T-helper 2 cell treated with Interferon-gamma antibody and Interleukin-4, amounts not matched to agents 5 μg/mL and 100 μg/mL, for 36 hours (primary cell): Measurements from ENCODE around the gene CD99.
"Not testable (repeated sequence)": the region's sequence is repeated elsewhere in the genome, so short reads cannot be mapped to it uniquely, and the experiment has no call there.

Source experiments
- DNase-seq: peaks from one replicate; pipeline ENCODE4 v3.0.0; 2021; ENCODE audit warnings: low spot score
- H3K27ac Mint-ChIP-seq: one replicate; pipeline ENCODE4 v1.8.0; 2021; ENCODE audit warnings: mild to moderate bottlenecking, mixed read lengths
- H3K27me3 Mint-ChIP-seq: one replicate; pipeline ENCODE4 v1.8.0; 2021; ENCODE audit warnings: low read depth, mixed read lengths
- H3K36me3 Mint-ChIP-seq: one replicate; pipeline ENCODE4 v1.8.0; 2021; ENCODE audit warnings: low read depth, mixed read lengths
- H3K4me1 Mint-ChIP-seq: one replicate; pipeline ENCODE4 v1.8.0; 2021; ENCODE audit warnings: low read depth, mixed read lengths
- H3K4me3 Mint-ChIP-seq: one replicate; pipeline ENCODE4 v1.8.0; 2022; ENCODE audit warnings: mild to moderate bottlenecking, moderate library complexity, mixed read lengths
- H3K9me3 Mint-ChIP-seq: one replicate; pipeline ENCODE4 v1.8.0; 2021; ENCODE audit warnings: mixed read lengths

Gene CD99

DNA sequence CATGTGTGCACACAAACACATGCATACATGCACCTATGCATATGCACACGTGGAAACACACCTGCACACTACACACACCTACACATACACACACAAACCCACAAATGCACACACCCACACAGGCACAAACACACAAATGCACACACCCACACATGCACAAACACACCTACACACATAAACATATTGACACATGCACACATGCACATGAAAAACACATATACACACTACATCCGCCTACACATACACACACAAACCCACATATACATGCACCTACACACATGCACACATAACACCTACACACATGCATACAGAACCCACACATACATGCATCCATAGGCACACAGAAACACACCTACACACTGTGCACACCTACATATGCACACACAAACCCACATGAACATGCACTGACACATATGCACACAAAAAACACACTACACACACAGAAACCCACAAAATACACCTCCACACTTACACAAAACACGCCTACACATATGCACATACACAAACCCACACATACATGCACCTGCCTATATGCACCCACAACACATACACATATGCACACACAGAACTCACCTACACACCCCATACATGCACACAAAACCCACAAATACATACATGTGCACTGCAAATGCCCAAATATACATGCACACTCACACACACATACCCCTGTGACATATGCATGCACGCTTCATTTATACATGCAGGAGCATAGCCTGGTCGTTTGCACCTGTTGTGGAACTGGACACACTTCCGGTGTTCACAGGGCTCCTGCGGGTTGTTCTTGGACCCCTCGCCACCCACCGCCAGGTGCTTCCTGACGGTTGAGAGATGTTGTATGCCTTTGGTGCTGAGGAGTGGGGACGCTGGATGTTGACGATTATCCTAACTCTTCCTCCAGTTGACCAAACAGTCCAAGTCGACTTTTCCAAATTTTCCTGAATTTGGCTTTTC is 22.1 kb downstream of the CD99 start:
- Mint-ChIP-seq H3K27me3 (no peaks in the 10 kb centered on the region), H3K27ac (no peak overlapping the region), H3K9me3 (no peaks in the 10 kb centered on the region), H3K4me1 (peaks cover 65% of the 10 kb centered on the region), H3K4me3 (no peak overlapping the region), H3K36me3 (peaks cover 58% of the 10 kb centered on the region)
- no peak for DNase-seq

DNA sequence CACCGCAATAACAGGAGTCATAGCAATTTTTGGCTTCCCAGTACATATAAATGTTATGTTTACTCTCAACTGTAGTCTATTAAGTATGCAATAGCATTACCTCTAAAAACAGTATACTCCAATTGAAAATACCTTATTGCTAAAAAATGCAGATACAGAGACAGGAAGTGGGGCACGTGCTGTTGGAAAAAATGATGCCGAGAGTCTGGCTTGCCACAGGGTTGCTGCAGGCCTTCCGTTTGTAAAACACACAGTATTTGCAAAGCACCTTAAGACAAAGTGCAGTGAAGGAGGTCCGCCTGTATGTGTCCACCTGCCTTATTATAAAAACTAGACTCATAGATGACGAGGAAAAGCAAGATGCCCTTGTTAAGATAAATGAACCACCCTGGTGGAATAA is 23.5 kb downstream of the CD99 start:
- peaks cover 60% of the 10 kb centered on the region for H3K36me3 Mint-ChIP-seq
- no peaks in the 10 kb centered on the region for H3K9me3 Mint-ChIP-seq
- no peaks in the 10 kb centered on the region for H3K27me3 Mint-ChIP-seq
- H3K4me1 Mint-ChIP-seq: peaks cover 51% of the 10 kb centered on the region
- no peak overlapping the region for H3K4me3 Mint-ChIP-seq
- peak overlapping the region; percentile 62 for H3K27ac Mint-ChIP-seq
- peak; percentile 41 for DNase-seq

DNA sequence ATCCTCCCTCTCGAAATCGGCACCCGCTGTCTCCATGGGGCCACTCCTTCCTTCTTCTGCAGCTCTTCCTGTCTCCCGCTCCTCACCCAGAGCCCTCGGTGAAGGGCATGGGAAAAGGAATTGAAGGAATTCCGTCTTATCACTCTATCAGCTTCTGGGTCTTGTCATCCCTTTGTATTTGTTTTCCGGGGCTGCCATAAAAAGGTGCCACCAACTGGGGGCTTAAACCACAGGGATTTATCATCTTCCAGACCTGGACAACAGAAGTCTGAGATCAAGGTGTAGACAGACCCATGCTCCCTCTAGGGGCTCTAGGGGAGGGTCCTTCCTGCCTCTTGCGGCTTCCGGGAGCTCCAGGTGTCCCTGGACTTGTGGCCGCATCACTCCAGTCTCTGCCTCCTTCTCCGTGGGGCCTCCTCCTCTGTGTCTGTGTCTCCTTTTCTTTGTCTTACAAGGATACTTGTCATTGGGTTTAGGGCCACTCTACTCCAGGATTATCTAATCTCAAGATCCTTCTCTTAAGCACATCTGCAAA is 24.0 kb downstream of the CD99 start:
- H3K4me3 Mint-ChIP-seq: peak overlapping the region; percentile 3
- H3K27me3 Mint-ChIP-seq: no peaks in the 10 kb centered on the region
- no peaks in the 10 kb centered on the region for H3K9me3 Mint-ChIP-seq
- peaks cover 46% of the 10 kb centered on the region for H3K4me1 Mint-ChIP-seq
- H3K36me3 Mint-ChIP-seq: peaks cover 65% of the 10 kb centered on the region
- DNase-seq: no peak
- peak overlapping the region; percentile 62 for H3K27ac Mint-ChIP-seq

DNA sequence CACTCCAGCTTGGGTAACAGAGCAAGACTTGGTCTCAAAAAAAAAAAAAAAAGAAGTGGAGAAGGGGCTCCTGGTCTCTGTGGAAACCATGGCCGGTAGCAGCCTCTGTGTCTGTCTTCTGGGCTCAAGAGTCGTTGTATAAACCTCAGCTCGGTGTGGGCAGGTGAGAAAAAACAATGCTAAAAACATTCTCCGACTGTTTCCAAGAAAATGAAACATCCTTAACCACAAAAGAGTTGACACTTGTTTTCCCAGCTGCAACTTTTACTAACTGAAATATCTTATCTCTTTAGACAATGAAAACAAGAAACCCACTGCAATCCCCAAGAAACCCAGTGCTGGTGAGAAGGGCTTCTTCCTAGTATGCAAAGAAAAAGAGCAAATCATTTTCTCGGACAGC is 26.2 kb downstream of the CD99 start:
- peaks cover 33% of the 10 kb centered on the region for H3K4me1 Mint-ChIP-seq
- H3K9me3 Mint-ChIP-seq: no peaks in the 10 kb centered on the region
- H3K27ac Mint-ChIP-seq: peak overlapping the region; percentile 62
- no peaks in the 10 kb centered on the region for H3K27me3 Mint-ChIP-seq
- peak overlapping the region; percentile 39 for H3K4me3 Mint-ChIP-seq
- H3K36me3 Mint-ChIP-seq: peaks cover 73% of the 10 kb centered on the region
- peak; percentile 40 for DNase-seq

DNA sequence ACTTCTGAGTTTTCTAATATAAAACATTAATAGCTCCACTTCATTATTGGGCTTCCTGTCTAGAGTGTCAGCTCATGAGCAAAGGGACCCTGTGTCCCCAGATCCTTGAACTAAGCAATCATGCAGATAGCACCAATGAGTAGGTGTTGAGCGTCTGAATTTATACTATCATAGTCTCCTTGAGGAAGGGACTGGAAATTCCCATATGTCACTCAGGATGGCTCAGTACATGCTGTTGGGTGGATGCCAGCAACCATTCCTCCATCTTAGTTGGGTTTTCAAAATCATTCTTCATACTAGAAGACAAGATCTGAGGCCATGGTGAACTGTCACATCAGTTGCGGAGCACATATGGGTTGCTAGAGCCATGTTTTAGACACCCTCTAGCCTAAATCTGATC is 27.7 kb downstream of the CD99 start:
- Mint-ChIP-seq H3K4me3 (no peak overlapping the region), H3K36me3 (peaks cover 84% of the 10 kb centered on the region), H3K9me3 (no peaks in the 10 kb centered on the region), H3K4me1 (peaks cover 31% of the 10 kb centered on the region), H3K27ac (no peak overlapping the region), H3K27me3 (no peaks in the 10 kb centered on the region)
- DNase-seq: no peak

DNA sequence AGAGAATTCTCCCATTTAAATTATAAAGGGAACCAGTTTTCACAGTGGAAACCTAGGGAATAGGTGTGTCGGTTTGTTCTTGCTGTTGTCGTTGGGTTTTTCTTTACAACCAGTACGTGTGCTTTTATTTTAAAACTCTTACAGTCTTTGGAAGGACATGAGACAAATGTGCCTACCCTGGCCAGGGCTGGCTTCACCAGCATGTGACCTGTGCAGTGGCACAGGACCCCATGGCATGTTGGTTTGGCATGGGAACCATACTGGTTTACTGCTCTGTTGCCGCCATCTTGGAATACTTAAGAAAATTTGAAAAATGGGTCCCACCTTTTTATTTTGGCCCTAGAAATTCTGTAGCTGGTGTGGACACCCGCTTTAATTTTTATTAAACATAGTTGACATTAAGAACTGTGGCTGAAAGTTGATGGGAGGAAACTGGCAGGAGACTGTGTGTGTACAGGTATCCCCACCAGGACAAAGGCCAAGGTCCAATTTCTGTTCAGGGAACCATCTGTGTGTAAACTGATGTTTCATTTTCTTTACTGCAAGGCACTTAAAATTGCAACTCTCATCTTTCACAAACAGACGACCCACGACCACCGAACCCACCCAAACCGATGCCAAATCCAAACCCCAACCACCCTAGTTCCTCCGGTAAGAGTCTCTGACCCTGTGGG is 28.8 kb downstream of the CD99 start:
- no peak for DNase-seq
- no peak overlapping the region for H3K4me3 Mint-ChIP-seq
- H3K27ac Mint-ChIP-seq: no peak overlapping the region
- peaks cover 25% of the 10 kb centered on the region for H3K4me1 Mint-ChIP-seq
- H3K36me3 Mint-ChIP-seq: peaks cover 80% of the 10 kb centered on the region
- H3K27me3 Mint-ChIP-seq: no peaks in the 10 kb centered on the region
- H3K9me3 Mint-ChIP-seq: no peaks in the 10 kb centered on the region

DNA sequence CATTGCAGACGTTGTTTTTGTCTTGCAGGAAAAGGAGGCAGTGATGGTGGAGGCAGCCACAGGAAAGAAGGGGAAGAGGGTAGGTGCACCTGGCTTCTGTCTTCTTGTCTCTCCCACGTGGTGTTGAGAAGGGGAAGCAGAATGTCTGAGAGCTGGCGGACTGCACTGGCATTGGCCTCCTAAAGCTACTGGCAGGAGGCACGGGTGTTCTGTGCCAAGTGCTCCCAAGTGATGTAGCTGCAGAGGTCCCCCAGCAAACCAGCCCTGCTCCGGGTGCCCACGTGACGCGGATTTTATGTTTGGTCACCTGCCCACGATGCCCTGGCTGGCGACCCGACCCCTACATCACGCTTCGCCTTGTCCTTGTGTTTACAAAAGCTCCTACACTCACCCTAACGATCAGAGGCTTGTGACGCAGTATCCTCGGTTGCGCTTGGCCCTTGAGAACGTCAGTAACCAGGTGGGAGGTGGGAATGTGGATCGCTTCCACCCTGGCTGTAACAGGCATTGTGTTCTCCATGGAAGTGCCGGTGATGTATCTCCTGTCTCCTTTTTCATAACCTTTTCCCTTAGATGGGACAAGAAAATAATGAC is 32.3 kb downstream of the CD99 start:
- no peak overlapping the region for H3K27ac Mint-ChIP-seq
- peaks cover 69% of the 10 kb centered on the region for H3K36me3 Mint-ChIP-seq
- H3K4me3 Mint-ChIP-seq: no peak overlapping the region

DNA sequence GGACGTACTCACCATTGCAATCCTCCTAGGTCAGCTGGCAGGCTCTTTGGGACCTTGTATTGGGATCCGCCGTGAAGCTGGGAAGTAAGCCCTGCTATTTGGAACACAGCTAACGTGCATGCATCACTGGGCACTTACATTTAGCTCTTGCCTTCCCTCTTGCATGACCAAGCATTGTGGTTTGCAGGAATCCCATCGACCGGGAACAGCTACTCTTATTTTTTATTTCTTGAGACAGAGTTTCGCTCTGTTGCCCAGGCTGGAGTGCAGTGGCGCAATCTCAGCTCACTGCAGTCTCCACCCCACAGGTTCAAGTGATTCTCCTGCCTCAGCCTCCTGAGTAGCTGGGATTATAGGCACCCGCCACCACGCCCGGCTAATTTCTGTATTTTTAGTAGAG is 36.2 kb downstream of the CD99 start:
- not testable (repeated sequence) for H3K27ac Mint-ChIP-seq, H3K9me3 Mint-ChIP-seq
- H3K36me3 Mint-ChIP-seq: peaks cover 63% of the 10 kb centered on the region

More for the DNA sequence above, 32.3 kb downstream of the CD99 start:
- no peak for DNase-seq
- Mint-ChIP-seq H3K4me1 (no peaks in the 10 kb centered on the region), H3K9me3 (no peaks in the 10 kb centered on the region), H3K27me3 (no peaks in the 10 kb centered on the region)

DNA sequence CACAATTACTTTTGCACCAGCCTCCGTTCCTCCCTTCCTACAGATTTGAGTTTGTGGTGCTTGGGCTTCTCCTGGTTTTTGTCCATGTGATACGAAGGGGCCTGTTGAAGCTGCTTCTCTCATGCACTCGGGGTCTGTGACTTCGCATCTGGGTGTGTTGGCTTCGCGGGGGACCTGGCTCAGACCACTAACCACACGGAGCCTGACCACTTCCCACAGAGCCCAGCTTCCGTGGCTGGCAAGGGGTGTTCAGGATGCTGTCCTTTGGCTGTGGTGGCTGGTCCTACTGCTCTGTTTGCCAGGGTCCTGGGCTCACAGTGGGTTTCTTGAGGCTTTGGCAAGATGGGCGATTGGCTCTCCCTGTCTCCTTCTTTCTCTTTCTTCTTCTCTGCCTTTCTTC is 41.0 kb downstream of the CD99 start:
- Mint-ChIP-seq H3K4me3 (no peak overlapping the region), H3K27ac (peak overlapping the region; percentile 15), H3K36me3 (peaks cover 72% of the 10 kb centered on the region), H3K27me3 (no peaks in the 10 kb centered on the region), H3K9me3 (no peaks in the 10 kb centered on the region), H3K4me1 (no peaks in the 10 kb centered on the region)
- no peak for DNase-seq

More for the DNA sequence above, 36.2 kb downstream of the CD99 start:
- H3K27me3 Mint-ChIP-seq, H3K4me1 Mint-ChIP-seq, DNase-seq, H3K4me3 Mint-ChIP-seq: not testable (repeated sequence)

DNA sequence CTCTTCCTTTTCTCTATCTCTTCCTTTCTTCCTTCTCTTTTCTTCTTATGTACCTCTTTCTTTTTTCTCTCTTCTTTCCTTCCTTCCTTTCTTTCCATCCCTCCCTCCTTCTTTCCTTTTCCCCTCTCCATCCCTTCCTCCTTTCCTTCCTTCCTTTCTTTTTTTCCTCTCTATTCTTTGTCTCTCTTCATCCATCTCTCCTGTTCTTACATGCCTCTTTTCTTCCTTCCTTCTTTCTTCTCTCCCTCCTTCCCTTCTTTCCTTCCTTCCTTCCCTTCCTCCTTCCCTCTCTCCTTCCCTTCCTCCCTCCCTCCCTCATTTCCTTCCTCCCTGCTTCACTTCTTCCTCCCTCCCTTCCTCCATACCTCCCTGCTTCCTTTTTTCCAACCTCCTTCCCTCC is 41.6 kb downstream of the CD99 start:
- H3K27me3 Mint-ChIP-seq: no peaks in the 10 kb centered on the region
- no peak for DNase-seq
- H3K27ac Mint-ChIP-seq: peak overlapping the region; percentile 41
- H3K4me3 Mint-ChIP-seq: no peak overlapping the region
- peaks cover 71% of the 10 kb centered on the region for H3K36me3 Mint-ChIP-seq
- H3K9me3 Mint-ChIP-seq: no peaks in the 10 kb centered on the region
- no peaks in the 10 kb centered on the region for H3K4me1 Mint-ChIP-seq

DNA sequence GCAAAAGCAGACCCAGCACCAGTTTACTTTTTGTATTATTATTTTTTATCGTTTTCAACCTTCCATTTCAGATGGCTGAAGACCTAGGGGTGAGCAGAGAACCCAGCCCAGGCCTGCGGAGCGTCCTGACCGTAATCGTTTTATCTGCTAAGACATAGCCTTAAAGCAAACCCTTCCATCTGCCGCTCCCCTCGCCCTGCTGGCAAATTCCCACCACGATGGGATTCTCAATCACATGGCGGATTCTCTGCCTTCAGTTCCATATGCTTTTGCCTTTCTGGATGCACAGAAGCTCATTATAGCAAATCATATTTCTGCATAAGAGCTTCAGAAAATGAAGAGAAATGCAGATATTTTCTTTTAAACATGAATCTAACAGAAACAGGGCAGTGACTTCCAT is 42.2 kb downstream of the CD99 start:
- Mint-ChIP-seq H3K36me3 (peaks cover 70% of the 10 kb centered on the region), H3K9me3 (no peaks in the 10 kb centered on the region), H3K4me3 (no peak overlapping the region), H3K4me1 (no peaks in the 10 kb centered on the region), H3K27ac (peak overlapping the region; percentile 52), H3K27me3 (no peaks in the 10 kb centered on the region)
- no peak for DNase-seq

DNA sequence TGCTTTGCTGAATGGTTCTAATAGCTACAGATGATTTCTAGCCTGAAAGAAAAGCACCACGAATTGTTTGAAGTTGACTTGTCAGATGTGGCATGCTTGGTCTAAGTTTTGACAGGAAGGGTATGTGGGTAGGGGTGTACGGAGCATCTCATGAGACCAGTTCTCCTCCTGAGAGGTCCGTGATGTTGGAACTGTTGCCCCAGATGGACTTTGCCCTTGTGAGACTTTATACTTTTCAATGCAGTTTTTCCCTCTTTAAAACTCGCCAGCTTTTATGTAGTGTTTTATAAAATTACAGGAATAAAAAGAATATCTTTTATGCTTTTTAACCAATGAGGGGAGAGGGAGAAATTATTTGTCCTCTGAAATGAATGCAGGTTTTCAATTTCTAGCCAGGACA is 44.2 kb downstream of the CD99 start:
- no peak overlapping the region for H3K27ac Mint-ChIP-seq
- no peaks in the 10 kb centered on the region for H3K4me1 Mint-ChIP-seq
- H3K27me3 Mint-ChIP-seq: no peaks in the 10 kb centered on the region
- H3K36me3 Mint-ChIP-seq: peaks cover 65% of the 10 kb centered on the region
- no peaks in the 10 kb centered on the region for H3K9me3 Mint-ChIP-seq
- DNase-seq: no peak
- H3K4me3 Mint-ChIP-seq: no peak overlapping the region

DNA sequence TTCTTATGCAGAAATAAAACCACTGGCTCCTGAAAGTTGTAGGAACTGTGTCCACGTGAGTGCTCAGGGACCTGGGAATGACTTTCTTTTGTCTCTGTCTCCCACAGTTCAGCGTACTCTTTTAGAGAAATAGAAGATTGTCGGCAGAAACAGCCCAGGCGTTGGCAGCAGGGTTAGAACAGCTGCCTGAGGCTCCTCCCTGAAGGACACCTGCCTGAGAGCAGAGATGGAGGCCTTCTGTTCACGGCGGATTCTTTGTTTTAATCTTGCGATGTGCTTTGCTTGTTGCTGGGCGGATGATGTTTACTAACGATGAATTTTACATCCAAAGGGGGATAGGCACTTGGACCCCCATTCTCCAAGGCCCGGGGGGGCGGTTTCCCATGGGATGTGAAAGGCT is 49.6 kb downstream of the CD99 start:
- no peaks in the 10 kb centered on the region for H3K27me3 Mint-ChIP-seq
- no peak overlapping the region for H3K4me3 Mint-ChIP-seq
- H3K4me1 Mint-ChIP-seq: no peaks in the 10 kb centered on the region
- no peak overlapping the region for H3K27ac Mint-ChIP-seq
- no peak for DNase-seq
- H3K9me3 Mint-ChIP-seq: no peaks in the 10 kb centered on the region
- peaks cover 46% of the 10 kb centered on the region for H3K36me3 Mint-ChIP-seq

DNA sequence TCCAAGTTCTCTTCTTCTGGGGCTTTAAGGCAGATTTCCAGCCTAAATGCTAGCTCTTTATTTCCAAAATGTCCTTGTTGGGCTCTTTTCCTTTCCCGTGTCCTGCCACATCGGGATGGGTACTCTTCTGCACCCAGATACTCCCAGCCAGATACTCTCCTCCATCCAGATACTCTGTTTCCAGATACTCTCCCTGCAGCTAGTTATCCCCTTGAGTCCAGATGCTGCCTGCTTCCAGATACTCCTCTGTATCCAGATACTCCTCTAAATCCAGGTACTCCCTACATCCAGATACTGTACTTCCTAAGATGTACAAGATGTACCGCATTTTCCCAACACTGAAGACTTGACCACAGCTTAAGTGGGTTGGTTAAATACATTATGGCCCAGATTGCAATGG is 50.3 kb downstream of the CD99 start:
- Mint-ChIP-seq H3K36me3 (peaks cover 41% of the 10 kb centered on the region), H3K9me3 (no peaks in the 10 kb centered on the region), H3K4me1 (no peaks in the 10 kb centered on the region), H3K27ac (no peak overlapping the region), H3K4me3 (no peak overlapping the region), H3K27me3 (no peaks in the 10 kb centered on the region)
- DNase-seq: no peak
